Measurements from ENCODE around the gene CMTM7. TPM values are rescaled to one million over a fixed set of nuclear protein-coding genes. Genes with fewer than 3 reads are reported as not detected.

Gene CMTM7
- 31.9 and 71.4 TPM in 2 replicates for total RNA-seq

- no peak for TF ChIP-seq CTCF (conservative IDR thresholded peaks at IDR 0.05; ENCODE audit: low read depth, low read length)
- peak within 1 kb of the TSS; percentile 89 for H3K4me3 ChIP-seq (ENCODE audit: low read depth, low read length)
- no peak for DNase-seq (ENCODE audit: low read depth)
These were observed at the start of gene CMTM7 for GRCh38 chr3:32391643-32392535. CMTM7 (plus strand) TSS chr3:32391853; CDS start chr3:32391907, 54 bp downstream.

GRCh38 chr3:32347343-32348125 is 44.1 kb upstream of the CMTM7 start:
- no peak overlapping the region for H3K4me3 ChIP-seq (ENCODE audit: low read depth, low read length)
- no peak for TF ChIP-seq CTCF (conservative IDR thresholded peaks at IDR 0.05; ENCODE audit: low read depth, low read length)
- DNase-seq (ENCODE audit: low read depth): no peak

GRCh38 chr3:32349184-32349583 is 42.5 kb upstream of the CMTM7 start:
- no peak overlapping the region for H3K4me3 ChIP-seq (ENCODE audit: low read depth, low read length)
- no peak for DNase-seq (ENCODE audit: low read depth)
- no peak for TF ChIP-seq CTCF (conservative IDR thresholded peaks at IDR 0.05; ENCODE audit: low read depth, low read length)

GRCh38 chr3:32352563-32352962 is 39.1 kb upstream of the CMTM7 start:
- no peak for DNase-seq (ENCODE audit: low read depth)
- no peak overlapping the region for H3K4me3 ChIP-seq (ENCODE audit: low read depth, low read length)
- TF ChIP-seq CTCF (conservative IDR thresholded peaks at IDR 0.05; ENCODE audit: low read depth, low read length): no peak

- no peak overlapping the region for H3K4me3 ChIP-seq (ENCODE audit: low read depth, low read length)
- no peak for TF ChIP-seq CTCF (conservative IDR thresholded peaks at IDR 0.05; ENCODE audit: low read depth, low read length)
- no peak for DNase-seq (ENCODE audit: low read depth)
These were observed 38.3 kb upstream of the CMTM7 start for GRCh38 chr3:32353351-32353750.

- no peak for TF ChIP-seq CTCF (conservative IDR thresholded peaks at IDR 0.05; ENCODE audit: low read depth, low read length)
- no peak for DNase-seq (ENCODE audit: low read depth)
- no peak overlapping the region for H3K4me3 ChIP-seq (ENCODE audit: low read depth, low read length)
These were observed 37.3 kb upstream of the CMTM7 start for GRCh38 chr3:32354362-32354778.

Measured in epithelial cell of proximal tubule (primary cell).